ENCODE data around the gene LPCAT2.

DNA sequence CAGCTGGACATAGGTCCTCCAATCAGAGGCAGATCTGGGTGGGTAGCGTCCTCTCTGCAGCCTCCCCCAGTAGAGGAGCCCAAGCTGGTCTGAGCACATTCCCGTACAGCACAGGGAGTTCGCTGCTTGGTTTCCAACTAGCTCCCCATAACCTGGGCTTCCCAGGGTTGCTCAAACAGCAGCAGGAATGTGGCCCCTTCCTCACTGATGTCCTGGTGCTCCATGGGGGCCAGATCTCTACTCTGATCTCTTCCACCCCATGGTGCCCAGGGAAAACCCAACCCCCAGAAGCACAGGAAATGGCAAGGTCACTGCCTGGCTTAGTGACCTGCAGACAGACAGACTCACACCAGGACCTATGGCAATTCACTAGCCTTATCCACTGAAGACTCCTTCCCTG lies 41.0 kb upstream of the LPCAT2 start:
- TF ChIP-seq, protein P1, sequence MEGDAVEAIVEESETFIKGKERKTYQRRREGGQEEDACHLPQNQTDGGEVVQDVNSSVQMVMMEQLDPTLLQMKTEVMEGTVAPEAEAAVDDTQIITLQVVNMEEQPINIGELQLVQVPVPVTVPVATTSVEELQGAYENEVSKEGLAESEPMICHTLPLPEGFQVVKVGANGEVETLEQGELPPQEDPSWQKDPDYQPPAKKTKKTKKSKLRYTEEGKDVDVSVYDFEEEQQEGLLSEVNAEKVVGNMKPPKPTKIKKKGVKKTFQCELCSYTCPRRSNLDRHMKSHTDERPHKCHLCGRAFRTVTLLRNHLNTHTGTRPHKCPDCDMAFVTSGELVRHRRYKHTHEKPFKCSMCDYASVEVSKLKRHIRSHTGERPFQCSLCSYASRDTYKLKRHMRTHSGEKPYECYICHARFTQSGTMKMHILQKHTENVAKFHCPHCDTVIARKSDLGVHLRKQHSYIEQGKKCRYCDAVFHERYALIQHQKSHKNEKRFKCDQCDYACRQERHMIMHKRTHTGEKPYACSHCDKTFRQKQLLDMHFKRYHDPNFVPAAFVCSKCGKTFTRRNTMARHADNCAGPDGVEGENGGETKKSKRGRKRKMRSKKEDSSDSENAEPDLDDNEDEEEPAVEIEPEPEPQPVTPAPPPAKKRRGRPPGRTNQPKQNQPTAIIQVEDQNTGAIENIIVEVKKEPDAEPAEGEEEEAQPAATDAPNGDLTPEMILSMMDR (IDR thresholded peaks at IDR 0.05): no peak
- no peak for TF ChIP-seq POLR2A (IDR thresholded peaks at IDR 0.05)
